CD4-positive, CD25-positive, alpha-beta regulatory T cell (primary cell): ENCODE results near the gene GMDS. TPM values are rescaled to one million over a fixed set of nuclear protein-coding genes. Genes with fewer than 3 reads are reported as not detected.

Experiments
- ATAC-seq, 2 donors: fragments of 150-1000 bp; cut with Tn5 transposase; one replicate each; pipeline ENCODE4 v1.10.0; 2021; ENCODE audit warnings: low read depth in 2 of 2, moderate number of reproducible peaks in 2 of 2, moderate library complexity in 1 of 2
- DNase-seq, 3 donors: peaks; one replicate each; pipeline versions ENCODE4 v3.0.0 to v3.0.0-alpha.2; 2012 to 2022; ENCODE audit warnings: mixed read lengths in 1 of 3
- H3K27ac ChIP-seq: one replicate; pipeline ENCODE4 v1.7.0; 2013; ENCODE audit warnings: mild to moderate bottlenecking, low read length; ENCODE audit not compliant: insufficient read depth, poor library complexity, severe bottlenecking
- H3K27me3 ChIP-seq: one replicate; pipeline ENCODE4 v1.7.0; 2013; ENCODE audit warnings: low read length; ENCODE audit not compliant: control insufficient read depth, insufficient read depth
- H3K36me3 ChIP-seq: one replicate; pipeline ENCODE4 v1.7.0; 2013; ENCODE audit warnings: mild to moderate bottlenecking, low read length, moderate library complexity; ENCODE audit not compliant: control insufficient read depth, insufficient read depth
- H3K4me1 ChIP-seq: 2 replicates; pipeline ENCODE4 v1.7.0; 2013; ENCODE audit warnings: mild to moderate bottlenecking, low read length; ENCODE audit not compliant: insufficient read depth, control insufficient read depth, poor library complexity, severe bottlenecking
- H3K4me3 ChIP-seq: one replicate; pipeline ENCODE4 v1.7.0; 2013; ENCODE audit warnings: low read depth, mild to moderate bottlenecking, low read length, moderate library complexity
- H3K9me3 ChIP-seq, 2 experiments: 1 replicate in 1 of 2; 2 replicates in 1 of 2; pipeline ENCODE4 v1.7.0; 2013; ENCODE audit warnings: low read length in 2 of 2, mild to moderate bottlenecking in 1 of 2, moderate library complexity in 1 of 2; ENCODE audit not compliant: control insufficient read depth in 2 of 2
- H3K27ac Mint-ChIP-seq, 3 donors: one replicate each; pipeline ENCODE4 v1.8.0; 2020 to 2022; ENCODE audit warnings: mild to moderate bottlenecking in 3 of 3, mixed read lengths in 3 of 3, moderate library complexity in 2 of 3
- H3K27me3 Mint-ChIP-seq: one replicate; pipeline ENCODE4 v1.8.0; 2022; ENCODE audit warnings: mild to moderate bottlenecking, mixed read lengths
- H3K36me3 Mint-ChIP-seq: one replicate; pipeline ENCODE4 v1.8.0; 2020; ENCODE audit warnings: mixed read lengths
- H3K4me1 Mint-ChIP-seq, 4 donors: one replicate each; pipeline ENCODE4 v1.8.0; 2020 to 2022; ENCODE audit warnings: mixed read lengths in 4 of 4, mild to moderate bottlenecking in 1 of 4
- H3K4me3 Mint-ChIP-seq, 4 donors: one replicate each; pipeline ENCODE4 v1.8.0; 2020 to 2022; ENCODE audit warnings: mild to moderate bottlenecking in 4 of 4, mixed read lengths in 4 of 4, moderate library complexity in 3 of 4
- H3K9me3 Mint-ChIP-seq, 7 donors: one replicate each; pipeline ENCODE4 v1.8.0; 2020 to 2022; ENCODE audit warnings: mixed read lengths in 7 of 7, mild to moderate bottlenecking in 3 of 7, moderate library complexity in 2 of 7
- polyA plus RNA-seq, 4 donors: library from polyadenylated mRNA; unstranded; fragments of 300-500 nt; fragmentation: Illumina TruSeq; gene quantifications; one replicate each; pipeline ENCODE4 v1.2.3, GENCODE V29; 2021
- total RNA-seq: library from RNA; stranded (reverse); gene quantifications from one replicate; pipeline ENCODE4 v1.2.3, GENCODE V29; 2022

GMDS gene
- total and polyA plus RNA-seq, 5 donors from 2014 or later = 17.5 to 23.9 (median 20.2) TPM

- Mint-ChIP-seq H3K36me3 (peaks cover 9% of the 10 kb centered on the region), H3K9me3 (no peaks in the 10 kb centered on the region), H3K27ac (no peak overlapping the region), H3K27me3 (no peaks in the 10 kb centered on the region), H3K4me3 (no peak overlapping the region), H3K4me1 (peaks cover 9 to 26% (median 18%) of the 10 kb centered on the region in 4 donors)
- ATAC-seq (no peak), DNase-seq (no peak)
- no peak overlapping the region for H3K27ac ChIP-seq
- peaks cover 8% of the 10 kb centered on the region for H3K4me1 ChIP-seq
- no peaks in the 10 kb centered on the region for H3K27me3 ChIP-seq
- no peaks in the 10 kb centered on the region for H3K36me3 ChIP-seq
- H3K9me3 ChIP-seq = no peaks in the 10 kb centered on the region
- no peak overlapping the region for H3K4me3 ChIP-seq
Measured at GRCh38 chr6:1777921-1778685, 467.3 kb downstream of the GMDS start.

- Mint-ChIP-seq H3K4me3 (no peak overlapping the region), H3K27ac (peak overlapping the region in 1 of 3 donors; percentile 33), H3K9me3 (no peaks in the 10 kb centered on the region), H3K36me3 (peaks cover 4% of the 10 kb centered on the region), H3K27me3 (no peaks in the 10 kb centered on the region), H3K4me1 (peaks cover 14 to 45% (median 25%) of the 10 kb centered on the region in 4 donors)
- Histone ChIP-seq H3K4me3 (no peak overlapping the region), H3K4me1 (peaks cover 8% of the 10 kb centered on the region), H3K36me3 (no peaks in the 10 kb centered on the region), H3K27me3 (no peaks in the 10 kb centered on the region), H3K27ac (no peak overlapping the region), H3K9me3 (no peaks in the 10 kb centered on the region)
- ATAC-seq (no peak), DNase-seq (no peak)
Measured at GRCh38 chr6:1775441-1775840, 470.0 kb downstream of the GMDS start.

GRCh38 chr6:1774226-1774915, 471.0 kb downstream of the GMDS start:
- no peak for ATAC-seq

GRCh38 chr6:1773700-1774099, 471.7 kb downstream of the GMDS start:
- no peaks in the 10 kb centered on the region for H3K27me3 ChIP-seq
- H3K9me3 ChIP-seq = no peaks in the 10 kb centered on the region
- H3K36me3 ChIP-seq = no peaks in the 10 kb centered on the region
- H3K4me3 Mint-ChIP-seq = no peak overlapping the region
- peaks cover 14 to 50% (median 27%) of the 10 kb centered on the region in 4 donors for H3K4me1 Mint-ChIP-seq
- H3K4me1 ChIP-seq = peaks cover 8% of the 10 kb centered on the region
- H3K27ac ChIP-seq = no peak overlapping the region
- H3K4me3 ChIP-seq = peak overlapping the region; percentile 21
- DNase-seq = no peak
- no peak for ATAC-seq
- H3K27ac Mint-ChIP-seq = peak overlapping the region in 2 of 3 donors; percentile 31 to 48
- no peaks in the 10 kb centered on the region for H3K27me3 Mint-ChIP-seq
- peaks cover 3% of the 10 kb centered on the region for H3K36me3 Mint-ChIP-seq
- H3K9me3 Mint-ChIP-seq = no peaks in the 10 kb centered on the region

More at GRCh38 chr6:1774226-1774915, 471.0 kb downstream of the GMDS start:
- no peaks in the 10 kb centered on the region for H3K9me3 Mint-ChIP-seq
- no peak for DNase-seq
- H3K4me3 Mint-ChIP-seq = no peak overlapping the region
- H3K9me3 ChIP-seq = no peaks in the 10 kb centered on the region
- H3K27ac Mint-ChIP-seq = peak overlapping the region; percentile 16 to 48 (median 32)
- H3K4me3 ChIP-seq = no peak overlapping the region
- peaks cover 8% of the 10 kb centered on the region for H3K4me1 ChIP-seq
- H3K27ac ChIP-seq = no peak overlapping the region
- H3K36me3 ChIP-seq = no peaks in the 10 kb centered on the region
- H3K27me3 ChIP-seq = no peaks in the 10 kb centered on the region
- peaks cover 3% of the 10 kb centered on the region for H3K36me3 Mint-ChIP-seq
- H3K27me3 Mint-ChIP-seq = no peaks in the 10 kb centered on the region
- H3K4me1 Mint-ChIP-seq = peaks cover 14 to 50% (median 27%) of the 10 kb centered on the region in 4 donors

- Histone ChIP-seq H3K27me3 (no peaks in the 10 kb centered on the region), H3K4me3 (no peak overlapping the region), H3K9me3 (no peaks in the 10 kb centered on the region), H3K4me1 (peaks cover 8% of the 10 kb centered on the region), H3K27ac (no peak overlapping the region), H3K36me3 (no peaks in the 10 kb centered on the region)
- ATAC-seq (peak; percentile 51 to 75), DNase-seq (peak in 1 of 3 donors; percentile 1)
- Mint-ChIP-seq H3K9me3 (no peaks in the 10 kb centered on the region), H3K36me3 (peaks cover 3% of the 10 kb centered on the region), H3K4me3 (no peak overlapping the region), H3K27me3 (no peaks in the 10 kb centered on the region), H3K27ac (peak overlapping the region in 2 of 3 donors; percentile 6 to 10), H3K4me1 (peaks cover 18 to 50% (median 34%) of the 10 kb centered on the region in 4 donors)
Measured at GRCh38 chr6:1770968-1771723, 474.3 kb downstream of the GMDS start.

GRCh38 chr6:1770435-1770843, 475.0 kb downstream of the GMDS start:
- no peaks in the 10 kb centered on the region for H3K27me3 Mint-ChIP-seq
- H3K9me3 Mint-ChIP-seq = no peaks in the 10 kb centered on the region
- Histone ChIP-seq H3K27me3 (no peaks in the 10 kb centered on the region), H3K9me3 (no peaks in the 10 kb centered on the region), H3K4me1 (peaks cover 8% of the 10 kb centered on the region), H3K36me3 (no peaks in the 10 kb centered on the region), H3K4me3 (no peak overlapping the region), H3K27ac (no peak overlapping the region)
- peak overlapping the region in 1 of 4 donors; percentile 32 for H3K4me3 Mint-ChIP-seq
- ATAC-seq (peak; percentile 45 to 65), DNase-seq (peak in 1 of 3 donors; percentile 22)
- H3K27ac Mint-ChIP-seq = peak overlapping the region; percentile 56 to 87 (median 81)
- peaks cover 18 to 50% (median 31%) of the 10 kb centered on the region in 4 donors for H3K4me1 Mint-ChIP-seq
- peaks cover 7% of the 10 kb centered on the region for H3K36me3 Mint-ChIP-seq

GRCh38 chr6:1767481-1768246, 477.7 kb downstream of the GMDS start:
- H3K4me1 Mint-ChIP-seq = peaks cover 4 to 23% (median 13%) of the 10 kb centered on the region in 4 donors
- DNase-seq (no peak), ATAC-seq (no peak)
- peaks cover 7% of the 10 kb centered on the region for H3K36me3 Mint-ChIP-seq
- Histone ChIP-seq H3K4me1 (no peaks in the 10 kb centered on the region), H3K9me3 (no peaks in the 10 kb centered on the region), H3K36me3 (no peaks in the 10 kb centered on the region), H3K4me3 (no peak overlapping the region), H3K27ac (no peak overlapping the region), H3K27me3 (no peaks in the 10 kb centered on the region)
- no peak overlapping the region for H3K4me3 Mint-ChIP-seq
- no peak overlapping the region for H3K27ac Mint-ChIP-seq
- no peaks in the 10 kb centered on the region for H3K9me3 Mint-ChIP-seq
- no peaks in the 10 kb centered on the region for H3K27me3 Mint-ChIP-seq
